CD4-positive, alpha-beta T cell treated with Interferon gamma for 1 hour (primary cell): Measurements from ENCODE around the gene NCOA3.
"Not testable (repeated sequence)": the region's sequence is repeated elsewhere in the genome, so short reads cannot be mapped to it uniquely, and the experiment has no call there.

ENCODE experiments used
- DNase-seq: peaks from one replicate; pipeline ENCODE4 v3.0.0-alpha.2; 2020

The NCOA3 gene

DNA sequence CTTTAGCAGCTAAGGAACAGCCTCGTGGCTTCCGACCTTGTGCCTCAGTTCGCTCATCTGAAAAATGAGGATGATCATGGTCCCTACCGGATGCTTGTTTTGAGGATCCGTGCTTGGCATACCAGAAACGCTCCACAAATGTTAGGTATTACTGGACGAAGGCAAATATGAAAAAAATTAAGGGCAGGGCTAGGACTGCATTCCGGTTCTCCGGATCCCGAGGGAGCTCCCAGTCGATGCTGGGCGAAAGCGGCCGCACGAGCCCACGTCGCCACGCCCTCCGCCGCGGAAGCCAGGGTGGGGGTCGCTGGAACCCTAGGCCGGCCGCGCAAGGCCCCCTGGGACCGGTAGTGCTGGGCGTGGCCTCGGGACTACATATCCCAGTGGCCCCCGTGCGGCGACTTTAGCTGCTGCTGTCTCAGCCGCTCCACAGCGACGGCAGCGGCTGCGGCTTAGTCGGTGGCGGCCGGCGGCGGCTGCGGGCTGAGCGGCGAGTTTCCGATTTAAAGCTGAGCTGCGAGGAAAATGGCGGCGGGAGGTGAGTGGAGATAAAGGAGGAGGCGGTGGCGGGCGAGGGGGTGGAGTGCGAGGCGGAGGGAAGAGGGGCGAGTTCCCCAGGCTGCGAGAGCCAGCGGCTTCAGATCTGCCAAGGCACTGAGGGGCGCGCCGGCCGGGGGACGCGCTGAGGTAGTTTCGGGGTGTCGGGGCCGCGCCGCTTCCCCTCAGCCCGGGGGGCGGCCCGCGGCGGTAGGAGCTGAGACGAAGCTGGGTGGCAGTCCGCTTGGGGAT, at the start of gene NCOA3:
TSS of gene NCOA3 (plus strand) at position 406 of the 789 bp plus-strand sequence. CDS start 120,361 bp downstream, outside the sequence.
- peak; percentile 90 for DNase-seq

DNA sequence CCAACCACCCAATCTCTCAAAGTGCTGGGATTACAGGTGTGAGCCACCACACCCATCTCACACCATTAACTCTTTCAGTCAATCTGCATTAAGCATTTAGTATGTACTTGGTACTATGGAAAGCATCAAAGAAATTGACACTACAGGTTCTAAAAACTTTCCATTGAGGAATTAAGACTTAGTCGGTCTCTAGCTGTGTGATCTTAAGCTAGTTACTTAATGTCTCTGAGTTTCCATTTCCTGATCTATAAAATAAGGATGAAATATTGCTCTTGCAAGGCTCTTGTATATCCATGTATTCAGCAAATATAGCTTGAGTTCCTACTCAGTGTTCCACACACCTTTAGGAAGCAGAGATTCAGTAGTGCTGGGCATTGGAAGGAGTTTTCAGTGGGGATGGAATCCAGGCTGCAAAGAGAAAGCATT, 48.9 kb upstream of the NCOA3 start:
- DNase-seq = no peak

DNA sequence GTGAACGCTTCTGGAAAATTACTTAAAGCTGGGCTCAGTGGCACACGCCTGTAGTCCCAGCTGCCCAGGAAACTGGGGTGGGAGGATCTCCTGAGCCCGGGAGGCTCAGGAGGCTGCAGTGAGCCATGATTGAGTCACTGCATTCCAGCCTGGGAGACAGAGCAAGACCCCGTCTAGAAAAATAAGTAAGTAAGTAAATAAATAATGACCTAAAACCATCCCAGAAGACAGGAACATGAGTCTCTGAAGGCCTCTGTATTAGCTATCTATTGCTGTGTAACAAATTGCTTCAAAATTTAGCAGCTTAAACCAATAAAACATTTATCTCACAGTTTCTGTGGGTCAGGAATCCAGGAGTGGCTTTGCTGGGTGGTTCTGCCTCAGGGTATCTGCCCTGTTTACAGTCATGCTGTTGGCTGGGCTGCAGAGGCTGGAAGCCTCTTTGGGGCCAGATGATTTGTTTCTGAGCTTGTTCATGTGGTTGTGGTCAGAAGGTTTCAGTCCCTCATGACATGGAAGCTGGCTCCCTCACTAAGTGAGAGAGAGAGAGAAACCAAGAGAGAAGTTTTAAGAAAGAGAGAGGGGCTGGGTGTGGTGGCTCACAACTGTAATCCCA, 48.4 kb upstream of the NCOA3 start:
- no peak for DNase-seq

DNA sequence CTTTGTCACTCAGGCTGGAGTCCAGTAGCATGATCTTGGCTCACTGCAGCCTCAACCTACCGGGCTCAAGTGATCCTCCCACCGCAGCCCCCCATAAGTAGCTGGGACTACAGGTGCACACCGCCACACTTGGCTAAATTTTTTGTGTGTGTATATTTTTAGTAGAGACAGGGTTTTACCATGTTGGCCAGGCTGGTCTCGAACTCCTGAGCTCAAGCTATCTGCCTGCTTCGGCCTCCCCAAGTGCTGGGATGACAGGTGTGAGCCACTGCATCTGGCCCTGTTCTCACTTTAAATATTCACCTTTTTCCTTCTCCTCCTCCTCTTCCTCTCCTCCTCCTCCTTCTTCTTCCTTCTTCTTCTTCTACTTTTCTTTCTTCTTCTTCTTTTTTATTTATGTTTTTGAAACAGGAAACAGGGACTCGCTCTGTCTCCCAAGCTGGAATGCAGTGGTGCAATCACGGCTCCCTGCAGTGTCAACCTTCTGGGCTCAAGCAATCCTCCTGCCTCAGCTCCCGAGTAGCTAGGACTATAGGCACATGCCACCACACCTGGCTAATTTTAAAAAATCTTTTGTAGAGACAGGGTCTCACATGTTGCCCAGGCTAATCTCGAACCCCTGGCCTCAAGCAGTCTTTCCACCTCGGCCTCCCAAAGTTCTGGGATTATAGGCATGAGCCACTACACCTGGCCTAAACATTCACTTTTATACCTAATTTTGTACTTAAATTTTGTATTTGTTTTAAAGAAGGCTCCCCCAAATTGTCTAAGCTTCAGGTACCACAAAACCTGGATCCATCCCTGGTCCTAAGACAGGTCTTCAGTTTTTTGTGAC, 47.2 kb upstream of the NCOA3 start:
- no peak for DNase-seq

DNA sequence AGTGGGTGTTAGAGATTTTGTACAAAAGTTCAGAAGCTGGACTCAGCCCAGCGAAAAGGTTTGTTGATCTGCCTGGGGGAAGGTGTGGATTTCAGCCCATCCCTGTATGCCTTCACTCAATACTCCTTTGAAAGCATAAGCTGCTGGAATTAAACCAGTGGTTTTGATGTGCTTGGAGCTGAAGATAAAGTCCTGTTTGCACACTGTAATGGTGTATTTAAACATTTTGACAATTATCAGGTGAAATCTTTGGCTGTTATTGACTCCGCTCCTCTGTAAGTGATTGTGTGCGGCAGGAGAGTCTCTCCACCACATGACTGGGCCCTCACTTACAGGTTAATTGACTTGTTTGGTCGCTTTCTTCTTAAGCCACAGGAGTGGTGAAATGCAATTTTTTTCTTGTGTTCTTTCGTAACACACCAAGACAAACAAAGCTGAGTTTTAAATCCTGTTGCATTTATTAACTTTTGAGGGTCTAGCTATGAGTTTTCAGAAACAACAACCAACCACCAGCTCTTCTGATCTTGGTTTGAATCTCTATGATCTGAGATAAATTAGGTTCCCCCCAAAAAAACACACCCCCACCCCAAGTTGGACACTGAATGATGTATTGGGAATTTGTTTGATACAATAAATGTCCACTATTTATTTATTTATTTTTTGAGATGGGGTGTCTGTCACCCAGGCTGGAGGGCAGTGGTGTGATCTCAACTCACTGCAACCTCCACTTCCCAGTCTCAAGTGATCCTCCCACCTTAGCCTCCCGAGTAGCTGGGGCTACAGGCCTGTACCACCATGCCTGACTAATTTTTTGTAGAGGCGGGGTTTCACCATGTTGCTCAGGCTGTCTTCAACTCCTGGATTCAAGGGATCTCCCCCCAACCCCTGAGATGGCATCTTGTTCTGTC, 46.3 kb upstream of the NCOA3 start:
- DNase-seq = no peak

DNA sequence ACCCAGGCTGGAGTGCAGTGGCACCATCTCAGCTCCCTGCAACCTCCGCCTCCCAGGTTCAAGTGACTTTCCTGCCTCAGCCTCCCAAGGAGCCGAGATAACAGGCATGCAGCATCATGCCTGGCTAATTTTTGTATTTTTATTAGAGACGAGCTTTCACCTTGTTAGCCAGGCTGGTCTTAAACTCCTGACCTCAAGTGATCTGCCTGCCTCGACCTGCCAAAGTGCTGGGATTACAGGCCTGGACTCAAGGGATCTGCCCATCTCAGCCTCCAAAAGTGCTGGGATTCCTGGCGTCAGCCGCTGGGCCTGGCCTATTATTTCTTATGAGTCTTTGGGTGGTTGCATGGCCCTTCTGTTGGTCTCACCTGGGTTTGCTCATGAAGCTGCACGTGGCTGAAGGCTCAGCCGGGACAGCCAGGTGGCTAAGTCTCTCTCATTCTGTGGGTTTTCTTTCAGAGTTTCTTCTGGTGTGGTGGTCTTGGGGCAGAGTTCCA, 45.6 kb upstream of the NCOA3 start:
- no peak for DNase-seq

DNA sequence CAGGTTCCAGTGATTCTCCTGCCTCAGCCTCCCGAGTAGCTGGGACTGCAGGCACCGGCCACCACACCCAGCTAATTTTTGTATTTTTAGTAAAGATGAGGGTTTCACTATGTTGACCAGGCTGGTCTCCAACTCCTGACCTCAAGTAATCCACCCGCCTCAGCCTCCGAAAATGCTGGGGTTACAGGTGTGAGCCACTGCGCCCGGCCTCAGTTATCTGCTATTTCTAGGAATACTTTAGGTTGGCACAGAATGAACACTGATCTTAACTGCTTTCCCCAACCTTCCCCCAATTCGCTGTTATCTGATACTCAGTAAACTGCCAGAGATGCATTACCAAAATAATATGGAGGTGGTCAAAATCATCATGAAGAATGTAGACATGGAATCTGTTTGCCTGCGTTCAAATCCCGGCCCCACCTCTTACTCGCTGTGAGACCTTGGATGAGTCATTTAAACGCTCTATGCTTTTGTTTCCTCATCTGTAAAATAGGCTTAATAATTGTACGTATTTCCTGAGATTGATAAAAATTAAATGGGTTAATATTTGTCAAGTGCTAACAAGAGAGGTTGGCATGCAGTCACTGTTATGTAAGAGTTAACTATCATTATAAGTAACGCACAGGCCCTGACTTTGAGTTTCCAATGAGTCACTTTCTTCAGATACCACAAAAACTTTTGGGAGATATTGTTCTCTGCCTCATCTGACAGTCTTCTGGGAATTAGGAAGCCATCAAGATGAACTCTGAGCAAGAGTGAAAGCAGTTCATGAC, 44.5 kb upstream of the NCOA3 start:
- no peak for DNase-seq

DNA sequence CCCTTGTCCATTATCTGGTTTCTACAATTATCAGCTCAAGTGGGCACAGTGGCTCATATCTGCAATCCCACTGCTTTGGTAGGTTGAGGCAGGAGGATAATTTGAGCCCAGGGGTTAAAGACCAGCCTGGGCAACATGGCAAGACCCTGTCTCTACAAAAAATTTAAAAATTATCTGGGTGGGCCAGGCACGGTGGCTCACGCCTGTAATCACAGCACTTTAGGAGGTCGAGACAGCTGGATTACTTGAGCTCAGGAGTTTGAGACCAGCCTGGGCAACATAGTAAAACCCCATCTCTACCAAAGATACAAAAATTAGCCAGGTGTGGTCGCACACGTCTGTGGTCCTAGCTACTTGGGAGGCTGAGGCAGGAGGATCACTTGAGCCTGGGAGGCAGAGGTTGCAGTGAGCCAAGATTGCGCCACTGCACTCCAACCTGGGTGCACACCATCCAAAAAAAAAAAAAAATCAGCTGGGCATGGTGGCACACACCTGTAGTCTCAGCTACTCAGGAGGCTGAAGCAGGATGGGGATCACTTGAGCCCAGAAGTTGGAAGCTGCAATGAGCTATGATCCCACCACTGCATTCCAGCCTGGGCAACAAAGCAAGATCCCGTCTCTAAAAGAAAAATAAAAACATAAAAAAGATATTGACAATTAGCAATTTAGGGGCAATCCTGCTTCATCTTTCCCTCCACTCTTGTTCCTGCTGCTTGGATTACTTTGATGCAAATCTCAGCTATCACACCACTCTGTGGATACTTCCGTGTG, 43.2 kb upstream of the NCOA3 start:
- not testable (repeated sequence) for DNase-seq

DNA sequence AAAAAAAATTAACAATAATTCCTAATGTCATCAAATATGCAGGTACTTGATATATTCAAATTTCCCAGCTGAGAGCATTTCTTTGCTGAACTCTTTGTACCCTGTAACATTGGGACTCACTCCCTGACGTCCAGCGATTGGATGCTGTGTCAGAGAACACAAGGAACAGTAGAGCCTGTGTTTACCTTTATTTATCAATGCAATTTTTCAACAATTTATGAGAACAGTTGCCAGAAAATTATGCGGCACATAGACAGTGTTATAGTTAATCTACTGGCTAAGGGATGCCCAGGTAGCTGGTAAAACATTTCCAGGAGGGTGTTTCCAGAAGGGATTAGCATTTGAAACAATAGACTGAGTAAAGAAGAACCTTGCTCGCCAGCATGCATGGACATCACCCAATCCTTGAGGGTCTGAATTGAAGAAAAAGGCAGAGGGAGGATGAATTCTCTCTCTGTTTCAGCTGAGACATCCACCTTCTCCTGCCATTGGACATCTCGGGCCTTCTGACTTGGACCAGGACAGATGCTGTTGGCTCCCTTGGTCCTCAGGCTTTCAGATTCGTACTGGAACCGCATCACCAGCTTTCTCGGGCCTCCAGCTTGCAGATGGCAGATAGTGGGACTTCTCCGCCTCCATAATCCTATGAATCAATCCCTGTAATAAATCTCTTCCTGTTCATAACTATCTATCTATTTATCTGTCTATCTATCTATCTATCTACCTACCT, 42.2 kb upstream of the NCOA3 start:
- DNase-seq = no peak

DNA sequence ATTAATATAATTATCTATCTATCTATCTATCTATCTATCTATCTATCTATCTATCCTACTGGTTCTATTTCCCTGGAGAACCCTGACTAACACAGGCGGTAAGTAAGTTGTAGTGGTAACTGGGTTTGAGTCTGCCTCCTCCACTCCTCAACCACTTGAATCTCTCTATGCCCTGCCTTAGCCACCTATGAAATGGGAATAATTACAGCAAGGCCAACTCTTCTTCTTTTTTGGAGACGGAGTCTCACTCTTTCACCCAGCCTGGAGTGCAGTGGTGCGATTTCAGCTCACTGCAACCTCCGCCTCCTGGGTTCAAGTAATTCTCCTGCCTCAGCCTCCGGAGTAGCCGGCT, 41.0 kb upstream of the NCOA3 start:
- not testable (repeated sequence) for DNase-seq

DNA sequence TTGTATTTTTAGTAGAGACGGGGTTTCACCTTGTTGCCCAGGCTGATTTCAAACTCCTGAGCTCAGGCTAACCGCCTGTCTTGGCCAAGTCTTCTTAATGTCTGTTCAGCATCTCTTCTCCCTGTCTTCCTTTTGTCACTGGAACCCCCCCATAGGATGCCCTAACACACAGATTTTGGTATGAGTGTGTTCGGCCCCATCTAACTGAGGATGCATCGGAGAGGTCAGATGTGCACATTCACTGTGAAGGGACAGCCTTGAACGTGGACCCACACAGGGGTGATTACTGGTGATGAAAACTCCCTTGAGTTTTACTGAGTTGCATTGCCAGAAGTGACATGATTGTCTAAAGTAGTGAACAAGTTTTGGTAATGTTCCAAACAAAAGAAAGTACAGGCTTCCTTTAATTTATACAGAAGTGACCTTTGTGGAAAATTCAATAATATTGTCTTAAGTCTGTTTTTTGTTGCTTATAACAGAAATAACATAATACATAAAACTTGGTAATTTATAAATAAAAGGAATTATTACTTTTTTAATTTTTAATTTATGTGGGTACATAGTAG, 40.5 kb upstream of the NCOA3 start:
- no peak for DNase-seq

DNA sequence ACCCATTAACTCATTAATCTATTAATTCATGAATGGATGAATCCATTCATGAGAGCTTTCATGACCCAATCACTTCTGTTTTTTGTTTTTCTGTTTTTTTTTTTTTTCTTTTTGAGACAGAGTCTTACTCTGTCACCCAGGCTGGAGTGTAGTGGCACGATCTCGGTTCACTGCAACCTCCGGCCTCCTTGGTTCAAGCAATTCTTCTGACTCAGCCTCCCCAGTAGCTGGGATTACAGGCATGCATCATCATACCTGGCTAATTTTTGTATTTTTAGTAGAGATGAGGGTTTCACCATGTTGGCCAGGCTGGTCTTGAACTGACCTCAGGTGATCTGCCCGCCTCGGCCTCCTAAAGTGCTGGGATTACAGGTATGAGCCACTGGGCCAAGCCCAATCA, 39.8 kb upstream of the NCOA3 start:
- DNase-seq = not testable (repeated sequence)

DNA sequence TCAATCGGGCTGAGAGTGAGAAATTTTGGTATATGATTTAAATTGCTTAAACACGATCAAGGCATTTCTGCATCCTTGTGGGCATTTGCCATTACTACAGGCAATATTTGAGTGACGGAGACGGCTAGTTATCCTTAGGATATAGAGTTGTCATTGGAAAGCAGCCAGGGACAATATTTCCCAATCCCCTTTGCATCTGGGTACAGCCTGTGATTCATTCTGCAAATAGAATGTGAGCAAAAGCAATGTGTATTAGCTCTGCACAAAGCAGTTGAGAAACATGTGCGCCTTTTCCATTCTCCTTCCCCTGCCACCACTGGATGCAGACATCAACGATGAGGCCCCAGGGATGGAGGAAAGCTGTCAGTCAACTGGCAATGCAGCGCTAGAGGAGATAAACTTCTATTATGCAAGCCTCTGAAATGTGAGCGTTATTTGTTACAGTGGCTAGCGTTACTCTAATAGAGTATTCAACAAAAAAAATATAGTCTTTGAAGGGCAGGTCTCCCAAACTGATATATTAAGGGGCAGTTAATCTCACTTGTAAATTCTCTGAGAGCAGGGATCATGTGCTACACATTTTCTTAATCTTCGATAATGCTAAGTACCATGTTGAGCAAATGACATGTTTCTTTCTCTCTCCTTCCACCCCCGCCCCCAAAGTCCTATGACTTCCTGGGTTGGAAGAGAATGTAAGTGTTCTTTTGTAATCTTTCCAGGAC, 37.1 kb upstream of the NCOA3 start:
- DNase-seq = no peak

DNA sequence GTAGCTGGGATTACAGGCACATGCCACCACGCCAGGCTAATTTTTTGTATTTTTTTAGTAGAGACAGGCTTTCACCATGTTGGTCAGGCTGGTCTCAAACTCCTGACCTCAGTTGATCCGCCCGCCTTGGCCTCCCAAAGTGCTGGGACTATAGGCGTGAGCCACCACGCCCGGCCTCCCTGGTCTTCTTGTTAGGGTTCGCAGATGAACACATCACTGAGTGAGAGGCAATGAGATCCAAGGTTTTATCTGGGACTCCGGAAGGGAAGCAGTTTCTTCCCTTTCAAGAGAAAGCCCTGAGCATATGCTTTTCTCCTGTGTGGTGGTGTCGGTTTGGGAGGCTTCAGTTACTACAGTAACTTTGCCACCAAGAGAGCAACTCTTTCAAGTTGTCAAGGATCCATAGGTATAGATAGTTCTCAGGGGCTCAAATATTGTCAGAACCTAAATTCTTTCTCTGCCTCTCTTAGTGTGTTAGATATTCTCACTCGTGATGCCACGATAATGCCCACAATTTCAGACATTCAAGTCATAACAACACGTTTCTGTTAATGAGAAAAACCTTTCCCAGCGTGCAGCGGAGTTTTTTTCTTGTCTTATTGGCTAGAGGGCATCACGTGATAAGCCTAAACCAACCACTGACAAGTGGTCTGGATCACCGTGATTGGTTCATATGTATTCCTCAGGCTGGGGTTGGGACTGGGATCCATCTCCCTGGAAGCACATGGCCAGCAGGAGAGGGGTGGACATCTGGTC, 36.2 kb upstream of the NCOA3 start:
- no peak for DNase-seq

DNA sequence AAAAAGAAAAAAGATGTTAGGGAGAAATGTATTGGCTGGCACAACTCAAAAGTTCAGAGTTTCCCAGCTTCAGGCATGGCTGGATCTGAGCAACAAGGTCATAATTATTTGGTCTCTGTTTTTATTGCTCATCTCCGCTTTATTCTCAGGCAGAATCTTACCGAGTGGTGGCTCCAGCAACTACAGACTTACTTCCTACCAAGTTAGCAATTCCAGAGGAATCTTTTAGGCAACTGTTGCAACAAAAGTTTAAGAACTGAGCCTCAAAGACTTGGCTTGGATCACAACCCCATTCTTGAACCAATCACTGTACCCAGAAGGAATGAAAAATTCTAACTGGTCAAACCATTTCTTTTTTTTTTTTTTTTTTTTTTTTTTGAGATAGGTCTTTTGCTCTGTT, 35.5 kb upstream of the NCOA3 start:
- DNase-seq = no peak

DNA sequence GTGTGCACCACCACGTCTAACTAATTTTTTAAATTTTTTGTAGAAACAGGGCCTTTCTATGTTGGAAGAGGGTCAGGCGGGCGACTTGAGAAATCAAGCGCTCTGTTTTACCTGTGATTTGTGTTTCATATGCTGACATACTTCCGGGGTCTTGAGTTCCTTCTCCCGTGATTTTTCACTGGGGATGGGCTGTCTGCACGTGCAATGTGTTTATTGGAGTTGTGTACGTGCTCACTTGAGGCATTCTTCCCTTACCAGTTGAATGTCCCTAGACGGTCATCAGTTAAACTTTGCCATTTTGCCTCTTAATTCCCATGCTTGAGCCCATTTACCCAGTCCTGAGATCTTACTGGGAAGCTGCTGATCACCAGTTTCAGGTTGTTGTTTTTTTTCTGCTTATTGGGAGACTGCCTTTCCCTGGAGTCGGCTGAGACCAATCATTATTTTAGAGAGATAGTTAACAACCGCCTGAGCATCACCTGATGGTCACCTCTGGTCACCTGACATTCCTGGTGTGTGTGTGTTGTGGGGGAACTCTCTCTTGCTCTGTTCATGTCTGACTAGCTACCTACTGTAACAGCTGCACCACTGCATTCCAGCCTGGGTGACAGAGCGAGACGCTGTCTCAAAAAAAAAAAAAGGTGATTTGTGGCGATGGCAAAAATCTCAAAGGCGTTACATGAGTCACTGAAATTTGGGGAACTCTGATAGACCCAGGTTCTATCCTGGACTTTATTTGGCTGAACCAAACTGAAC, 34.8 kb upstream of the NCOA3 start:
- DNase-seq = no peak

DNA sequence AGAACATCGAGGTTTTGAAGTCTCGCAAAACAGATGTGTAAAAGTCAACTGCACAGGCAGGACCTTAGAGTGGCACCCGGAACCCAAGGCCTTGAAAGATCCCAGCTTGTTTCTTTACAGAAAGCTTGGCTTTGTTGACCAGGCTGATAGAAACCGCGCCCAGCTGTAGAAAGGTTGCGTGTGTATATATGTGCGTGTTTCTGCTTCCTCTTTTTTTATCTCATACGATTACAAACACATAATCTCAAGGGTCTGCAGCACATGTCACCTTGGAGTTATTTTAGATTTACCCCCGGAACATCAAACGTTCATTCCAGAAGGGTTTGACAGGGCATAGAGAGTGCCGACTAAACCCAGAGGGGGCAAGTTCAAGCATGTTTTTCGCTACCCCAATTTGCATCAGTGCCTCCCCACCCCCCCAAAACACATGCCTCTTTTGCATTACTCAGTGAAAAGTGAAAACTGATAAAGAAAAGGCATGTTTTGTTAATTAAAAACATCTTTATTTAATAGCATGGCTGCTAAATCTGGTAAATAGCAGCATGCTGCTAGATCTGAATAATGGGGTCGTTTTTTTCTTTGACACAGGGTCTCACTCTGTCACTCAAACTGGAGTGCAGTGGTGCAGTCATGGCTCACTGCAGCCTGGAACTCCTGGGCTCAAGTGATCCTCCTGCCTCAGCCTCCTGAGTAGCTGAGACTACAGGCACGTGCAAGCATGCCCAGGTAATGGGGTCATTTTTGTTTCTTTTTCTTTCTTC, 33.2 kb upstream of the NCOA3 start:
- peak; percentile 35 for DNase-seq
